ENCODE results near the gene FGG. TPM values are rescaled to one million over a fixed set of nuclear protein-coding genes. Genes with fewer than 3 reads are reported as not detected.
"Not testable (repeated sequence)": the region's sequence is repeated elsewhere in the genome, so short reads cannot be mapped to it uniquely, and the experiment has no call there.

The FGG gene
- total RNA-seq, 1 donor from 2014 or later, result 7.4 TPM

DNA sequence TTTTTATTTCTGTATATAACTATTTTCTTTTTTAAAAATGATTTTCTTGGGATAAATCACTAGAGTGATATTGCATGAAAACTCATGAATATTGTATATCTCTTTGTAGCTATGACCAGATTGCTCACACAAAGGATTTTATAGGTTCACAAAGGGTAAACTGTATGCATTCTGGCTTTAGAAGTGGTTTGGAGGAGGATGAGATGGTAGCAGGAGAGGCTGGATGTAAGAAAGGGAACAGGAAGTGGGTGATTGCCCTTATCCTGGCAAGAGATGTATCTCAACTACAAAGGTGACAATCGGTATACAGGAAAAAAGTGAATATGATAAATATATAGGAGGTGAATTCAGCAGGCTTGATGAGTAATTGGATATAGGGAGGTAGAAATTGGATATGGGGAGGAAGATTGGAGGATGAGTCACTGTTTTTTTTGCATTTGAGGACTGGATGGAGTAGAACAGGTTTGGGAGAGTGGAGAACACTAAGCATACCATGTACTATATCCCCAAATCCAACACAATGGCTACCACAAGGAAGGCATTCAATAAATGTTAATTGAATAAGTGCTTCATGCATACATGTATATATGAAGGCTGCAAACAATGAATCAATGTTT, 9.9 kb downstream of the FGG start:
- Mint-ChIP-seq H3K27ac (no peak overlapping the region), H3K4me1 (ENCODE audit: low read depth) (peaks cover 10% of the 10 kb centered on the region), H3K4me3 (ENCODE audit: low read depth) (no peak overlapping the region), H3K27me3 (no peaks in the 10 kb centered on the region), H3K36me3 (ENCODE audit: insufficient read depth) (no peaks in the 10 kb centered on the region), H3K9me3 (ENCODE audit: low read depth) (no peaks in the 10 kb centered on the region)
- TF ChIP-seq, protein P1, sequence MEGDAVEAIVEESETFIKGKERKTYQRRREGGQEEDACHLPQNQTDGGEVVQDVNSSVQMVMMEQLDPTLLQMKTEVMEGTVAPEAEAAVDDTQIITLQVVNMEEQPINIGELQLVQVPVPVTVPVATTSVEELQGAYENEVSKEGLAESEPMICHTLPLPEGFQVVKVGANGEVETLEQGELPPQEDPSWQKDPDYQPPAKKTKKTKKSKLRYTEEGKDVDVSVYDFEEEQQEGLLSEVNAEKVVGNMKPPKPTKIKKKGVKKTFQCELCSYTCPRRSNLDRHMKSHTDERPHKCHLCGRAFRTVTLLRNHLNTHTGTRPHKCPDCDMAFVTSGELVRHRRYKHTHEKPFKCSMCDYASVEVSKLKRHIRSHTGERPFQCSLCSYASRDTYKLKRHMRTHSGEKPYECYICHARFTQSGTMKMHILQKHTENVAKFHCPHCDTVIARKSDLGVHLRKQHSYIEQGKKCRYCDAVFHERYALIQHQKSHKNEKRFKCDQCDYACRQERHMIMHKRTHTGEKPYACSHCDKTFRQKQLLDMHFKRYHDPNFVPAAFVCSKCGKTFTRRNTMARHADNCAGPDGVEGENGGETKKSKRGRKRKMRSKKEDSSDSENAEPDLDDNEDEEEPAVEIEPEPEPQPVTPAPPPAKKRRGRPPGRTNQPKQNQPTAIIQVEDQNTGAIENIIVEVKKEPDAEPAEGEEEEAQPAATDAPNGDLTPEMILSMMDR (IDR thresholded peaks at IDR 0.05; ENCODE audit: unreplicated experiment), result no peak
- DNase-seq (ENCODE audit: low spot score, unreplicated experiment), result no peak

DNA sequence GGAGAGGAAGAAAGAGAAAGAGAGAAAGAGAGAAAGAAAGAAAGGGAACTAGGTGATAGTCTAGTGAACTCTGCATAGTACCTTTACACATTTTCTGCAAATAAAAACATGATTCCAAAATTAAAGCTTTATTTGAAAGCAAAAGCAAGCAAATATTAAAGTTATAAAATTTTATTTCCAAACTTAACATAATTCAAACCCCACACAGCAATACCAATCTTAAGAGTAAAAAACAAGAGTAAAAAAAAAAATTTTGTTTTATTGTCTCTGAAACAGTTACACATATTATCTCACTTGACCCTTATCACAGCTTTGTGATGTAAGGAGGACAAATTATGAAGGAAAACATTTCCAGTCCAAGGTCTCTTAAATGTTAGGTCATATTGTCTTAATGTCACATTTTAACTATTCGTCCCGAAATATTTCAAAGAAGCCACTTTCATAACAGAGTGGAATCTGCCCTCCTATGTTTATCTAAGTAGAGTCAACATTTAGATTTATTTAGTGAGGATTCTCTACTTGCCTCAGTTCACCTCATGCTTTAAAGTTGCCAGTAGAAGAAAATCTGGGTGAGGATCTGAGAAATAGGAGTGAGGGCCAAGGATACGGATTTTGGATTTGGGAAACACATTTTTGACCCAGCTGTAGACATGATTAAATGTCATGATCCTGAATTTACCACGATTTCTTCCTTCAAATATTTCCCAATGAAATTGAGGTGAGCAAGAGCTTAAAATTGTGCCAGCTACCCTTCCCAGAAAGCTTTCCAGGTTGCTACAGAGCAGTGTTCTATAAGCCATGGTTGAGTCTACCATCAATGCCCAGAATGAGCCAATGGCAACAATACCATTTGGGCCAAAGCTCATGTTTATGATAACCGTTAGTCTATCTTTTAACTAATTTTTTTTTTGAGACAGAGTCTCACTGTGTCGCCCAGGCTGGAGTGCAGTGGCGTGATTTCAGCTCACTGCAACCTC, 14.4 kb downstream of the FGG start:
- H3K4me1 Mint-ChIP-seq (ENCODE audit: low read depth), result peaks cover 30% of the 10 kb centered on the region
- H3K27me3 Mint-ChIP-seq, result no peaks in the 10 kb centered on the region
- TF ChIP-seq, protein P1 (IDR thresholded peaks at IDR 0.05; ENCODE audit: unreplicated experiment), result no peak
- H3K36me3 Mint-ChIP-seq (ENCODE audit: insufficient read depth), result no peaks in the 10 kb centered on the region
- no peak for DNase-seq (ENCODE audit: low spot score, unreplicated experiment)
- peaks cover 6% of the 10 kb centered on the region for H3K9me3 Mint-ChIP-seq (ENCODE audit: low read depth)
- no peak overlapping the region for H3K4me3 Mint-ChIP-seq (ENCODE audit: low read depth)
- no peak overlapping the region for H3K27ac Mint-ChIP-seq

DNA sequence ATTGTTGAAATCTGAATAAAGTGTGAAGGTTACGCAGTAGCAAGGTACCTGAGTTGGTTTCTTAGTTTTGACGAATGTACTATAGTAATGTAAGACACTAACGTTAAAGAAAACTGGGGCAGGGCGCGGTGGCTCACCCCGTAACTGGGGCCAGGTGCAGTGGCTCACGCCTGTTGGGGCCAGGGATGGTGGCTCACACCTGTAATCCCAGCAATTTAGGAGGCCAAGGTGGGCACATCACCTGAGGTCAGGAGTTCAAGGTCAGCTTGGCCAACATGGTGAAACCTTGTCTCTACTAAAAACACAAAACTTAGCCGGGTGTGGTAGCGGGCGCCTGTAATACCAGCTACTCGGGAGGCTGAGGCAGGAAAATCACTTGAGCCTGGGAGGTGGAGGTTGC, 15.2 kb downstream of the FGG start:
- not testable (repeated sequence) for H3K27ac Mint-ChIP-seq; H3K36me3 Mint-ChIP-seq (ENCODE audit: insufficient read depth); DNase-seq (ENCODE audit: low spot score, unreplicated experiment); H3K4me3 Mint-ChIP-seq (ENCODE audit: low read depth); H3K27me3 Mint-ChIP-seq; H3K9me3 Mint-ChIP-seq (ENCODE audit: low read depth)
- peaks cover 34% of the 10 kb centered on the region for H3K4me1 Mint-ChIP-seq (ENCODE audit: low read depth)

DNA sequence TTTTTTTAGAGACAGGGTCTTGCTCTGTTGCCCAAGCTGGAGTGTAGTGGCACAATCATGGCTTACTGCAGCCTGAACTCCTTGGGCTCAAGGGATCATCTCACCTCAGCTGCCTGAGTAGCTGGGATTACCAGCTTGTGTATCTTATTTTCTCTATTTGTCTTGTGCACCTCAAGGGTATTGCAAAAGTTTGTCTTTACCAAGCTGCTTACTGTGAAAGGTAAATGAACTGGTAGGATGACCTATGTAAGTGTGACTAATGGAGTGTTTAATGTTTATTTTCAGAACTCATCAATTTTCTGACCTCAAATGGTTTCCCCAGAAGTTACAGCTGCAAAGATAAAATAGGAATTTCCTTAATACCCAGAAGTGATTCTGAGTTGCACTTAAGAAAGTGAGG, 16.6 kb downstream of the FGG start:
- Mint-ChIP-seq H3K27me3 (no peaks in the 10 kb centered on the region), H3K36me3 (ENCODE audit: insufficient read depth) (no peaks in the 10 kb centered on the region), H3K9me3 (ENCODE audit: low read depth) (peaks cover 6% of the 10 kb centered on the region), H3K4me3 (ENCODE audit: low read depth) (no peak overlapping the region), H3K27ac (no peak overlapping the region), H3K4me1 (ENCODE audit: low read depth) (peaks cover 36% of the 10 kb centered on the region)
- DNase-seq (ENCODE audit: low spot score, unreplicated experiment), result no peak
- TF ChIP-seq, protein P1 (IDR thresholded peaks at IDR 0.05; ENCODE audit: unreplicated experiment), result no peak

DNA sequence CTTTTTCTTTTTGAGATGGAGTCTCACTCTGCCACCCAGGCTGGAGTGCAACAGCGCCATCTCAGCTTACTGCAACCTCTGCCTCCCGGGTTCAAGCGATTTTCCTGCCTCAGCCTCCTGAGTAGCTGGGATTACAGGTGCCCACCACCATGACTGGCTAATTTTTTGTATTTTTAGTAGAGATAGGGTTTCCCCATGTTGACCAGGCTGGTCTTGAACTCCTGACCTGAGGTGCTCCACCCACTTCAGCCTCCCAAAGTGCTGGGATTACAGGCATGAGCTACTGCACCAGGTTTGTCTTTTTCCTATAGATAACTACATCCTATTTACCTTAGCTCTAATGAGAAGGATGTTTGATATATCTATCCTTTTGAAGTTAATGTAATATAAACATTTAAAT, 18.1 kb downstream of the FGG start:
- not testable (repeated sequence) for H3K4me3 Mint-ChIP-seq (ENCODE audit: low read depth); H3K36me3 Mint-ChIP-seq (ENCODE audit: insufficient read depth); H3K27me3 Mint-ChIP-seq; DNase-seq (ENCODE audit: low spot score, unreplicated experiment); H3K9me3 Mint-ChIP-seq (ENCODE audit: low read depth); H3K27ac Mint-ChIP-seq
- H3K4me1 Mint-ChIP-seq (ENCODE audit: low read depth), result peaks cover 49% of the 10 kb centered on the region

DNA sequence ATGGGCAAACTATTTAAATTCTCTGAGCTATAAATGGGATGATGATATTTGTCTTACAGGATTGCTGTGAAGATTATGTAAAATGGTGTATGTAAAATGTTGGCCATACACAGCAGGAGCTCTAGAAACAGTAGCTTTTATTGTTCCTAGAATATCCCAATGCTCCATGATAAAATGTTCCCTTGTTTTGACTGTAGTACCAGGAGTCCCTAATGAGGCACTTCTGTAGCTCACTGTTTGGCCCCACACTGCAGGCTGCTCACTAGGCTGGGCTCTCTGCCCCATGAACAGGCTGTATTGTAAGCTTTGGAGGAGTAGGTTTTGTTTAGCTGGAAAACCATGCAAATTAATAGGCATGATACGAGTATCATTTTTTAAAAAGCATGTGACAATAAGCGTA, 18.6 kb downstream of the FGG start:
- peaks cover 53% of the 10 kb centered on the region for H3K4me1 Mint-ChIP-seq (ENCODE audit: low read depth)
- peak overlapping the region; percentile 26 for H3K4me3 Mint-ChIP-seq (ENCODE audit: low read depth)
- TF ChIP-seq, protein P1 (IDR thresholded peaks at IDR 0.05; ENCODE audit: unreplicated experiment), result no peak
- H3K27ac Mint-ChIP-seq, result peak overlapping the region; percentile 54
- H3K9me3 Mint-ChIP-seq (ENCODE audit: low read depth), result peaks cover 6% of the 10 kb centered on the region
- H3K27me3 Mint-ChIP-seq, result no peaks in the 10 kb centered on the region
- no peaks in the 10 kb centered on the region for H3K36me3 Mint-ChIP-seq (ENCODE audit: insufficient read depth)
- no peak for DNase-seq (ENCODE audit: low spot score, unreplicated experiment)
